ENCODE measurements around the gene TSC2. TPM values are rescaled to one million over a fixed set of nuclear protein-coding genes. Genes with fewer than 3 reads are reported as not detected.
"Not testable (repeated sequence)": the region's sequence is repeated elsewhere in the genome, so short reads cannot be mapped to it uniquely, and the experiment has no call there.

TSC2 gene
- polyA plus RNA-seq, 3 donors = 11.7 to 95.1 (median 20.8) TPM

DNA sequence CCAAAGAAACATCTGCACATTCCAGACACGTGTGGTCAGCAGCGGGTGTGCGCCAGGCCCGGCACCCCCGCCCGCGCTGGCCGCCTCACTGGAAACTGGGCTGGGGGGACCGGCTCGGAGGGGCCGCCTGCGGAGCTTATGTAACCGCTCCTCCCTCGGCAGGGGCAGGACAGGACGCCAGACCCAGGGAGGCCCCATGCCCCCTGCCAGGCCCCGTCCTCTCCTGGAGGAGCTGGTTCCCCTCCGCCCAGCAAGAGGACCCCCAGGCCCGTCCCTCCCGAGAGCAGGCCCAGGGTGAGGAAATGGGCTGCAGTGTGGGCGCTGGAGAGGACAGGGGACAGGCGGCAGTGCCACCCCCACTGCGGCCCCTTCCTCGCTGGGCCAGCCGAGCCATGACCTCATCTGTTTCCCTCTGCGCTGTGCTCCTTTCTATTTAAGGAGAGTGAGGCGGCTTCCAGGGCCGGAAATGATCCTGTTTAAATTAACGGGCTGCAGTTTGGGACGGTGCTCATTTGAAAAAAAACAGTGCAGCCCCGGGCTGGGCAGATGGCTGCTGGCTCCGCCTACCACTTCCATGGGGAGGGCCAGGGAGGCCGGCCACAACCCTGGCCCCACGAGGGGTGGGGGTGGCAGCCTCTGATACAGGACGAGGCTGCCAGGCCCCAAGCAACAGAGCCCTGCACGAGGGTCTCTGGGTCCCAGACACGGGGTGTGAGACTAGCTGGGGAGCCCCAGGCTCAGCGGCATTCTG is 77.1 kb downstream of the TSC2 start:
- H3K4me1 Mint-ChIP-seq = peaks cover 30% of the 10 kb centered on the region
- peaks cover 26 to 27% of the 10 kb centered on the region in 2 donors for H3K4me1 ChIP-seq (ENCODE audit: control insufficient read depth in 1 of 2, insufficient read depth in 2 of 2, low read length in 2 of 2)
- H2AFZ ChIP-seq (ENCODE audit: insufficient read depth, low read depth, low read length, poor library complexity, severe bottlenecking); H3K79me2 ChIP-seq (ENCODE audit: insufficient read depth, low read length); H3K9me3 Mint-ChIP-seq; H3K27ac ChIP-seq (ENCODE audit: low read depth in 1 of 2, low read length in 2 of 2); H3K27ac Mint-ChIP-seq; H3K27me3 ChIP-seq (ENCODE audit: control insufficient read depth in 2 of 2, insufficient read depth in 2 of 2, low read length in 2 of 2); H3K36me3 Mint-ChIP-seq; intact Hi-C loops (cut with micrococcal nuclease); DNase-seq; H3K36me3 ChIP-seq (replicated peaks in 1 of 2; ENCODE audit: control insufficient read depth in 1 of 2, insufficient read depth in 2 of 2, low read length in 2 of 2); H3K9me3 ChIP-seq (replicated peaks in 1 of 2; ENCODE audit: control insufficient read depth in 1 of 2, insufficient read depth in 1 of 2, low read length in 2 of 2): not testable (repeated sequence)
- under 1% methylated on average over 23 of the region's 37 CpGs for WGBS (ENCODE audit: insufficient coverage)
- peaks cover 6 to 17% (median 7%) of the 10 kb centered on the region in 3 donors for H3K27me3 Mint-ChIP-seq (ENCODE audit: low read depth in 3 of 3)
- H3K4me3 Mint-ChIP-seq = peak overlapping the region; percentile 65 to 85
- peak overlapping the region in 1 of 3 experiments; percentile 42 for H3K4me3 ChIP-seq (replicated peaks in 1 of 3; ENCODE audit: low read depth in 2 of 3, low read length in 3 of 3)
- peaks cover 38% of the 10 kb centered on the region for H4K20me1 ChIP-seq (ENCODE audit: insufficient read depth, low read length)
- H3K4me2 ChIP-seq (replicated peaks; ENCODE audit: extremely low read depth, low read length, poor library complexity, severe bottlenecking) = peak overlapping the region; percentile 39
- peak overlapping the region; percentile 27 for H3K9ac ChIP-seq (ENCODE audit: insufficient read depth, low read length, poor library complexity, severe bottlenecking)

DNA sequence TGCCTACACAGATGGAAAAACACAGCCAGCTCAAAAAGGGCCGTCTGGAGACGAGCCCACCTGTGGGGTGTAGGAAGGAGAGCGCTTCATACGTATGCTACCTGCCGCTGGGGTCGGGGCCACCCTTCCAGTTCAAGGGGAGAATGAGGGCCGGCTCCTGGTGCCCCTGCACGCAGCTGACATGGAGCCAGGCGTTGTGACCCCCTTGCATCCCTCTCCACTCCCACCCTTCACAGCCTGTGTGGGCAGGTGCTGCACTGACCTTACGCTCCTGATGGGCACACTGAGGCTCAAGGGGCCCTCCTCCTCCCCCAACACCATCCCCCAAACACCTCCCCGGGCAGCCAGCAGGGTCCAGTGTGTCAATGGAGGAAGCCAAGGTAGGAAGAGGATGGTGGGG is 77.8 kb downstream of the TSC2 start:
- Mint-ChIP-seq H3K27ac (peak overlapping the region in 1 of 7 donors; percentile 77), H3K4me1 (peaks cover 30% of the 10 kb centered on the region), H3K4me3 (peak overlapping the region; percentile 43 to 85), H3K27me3 (ENCODE audit: low read depth in 3 of 3) (peaks cover 5 to 17% (median 6%) of the 10 kb centered on the region in 3 donors)
- WGBS (ENCODE audit: insufficient coverage) = 63% methylated on average over 3 of the region's 11 CpGs
- intact Hi-C loops (cut with micrococcal nuclease); DNase-seq; H3K36me3 ChIP-seq (replicated peaks in 1 of 2; ENCODE audit: control insufficient read depth in 1 of 2, insufficient read depth in 2 of 2, low read length in 2 of 2); H2AFZ ChIP-seq (ENCODE audit: insufficient read depth, low read depth, low read length, poor library complexity, severe bottlenecking); H3K27ac ChIP-seq (ENCODE audit: low read depth in 1 of 2, low read length in 2 of 2); H3K9me3 Mint-ChIP-seq; H3K27me3 ChIP-seq (ENCODE audit: control insufficient read depth in 2 of 2, insufficient read depth in 2 of 2, low read length in 2 of 2); H3K9me3 ChIP-seq (replicated peaks in 1 of 2; ENCODE audit: control insufficient read depth in 1 of 2, insufficient read depth in 1 of 2, low read length in 2 of 2); H3K79me2 ChIP-seq (ENCODE audit: insufficient read depth, low read length); H3K36me3 Mint-ChIP-seq; H3K4me2 ChIP-seq (replicated peaks; ENCODE audit: extremely low read depth, low read length, poor library complexity, severe bottlenecking): not testable (repeated sequence)
- Histone ChIP-seq H3K4me3 (replicated peaks in 1 of 3; ENCODE audit: low read depth in 2 of 3, low read length in 3 of 3) (peak overlapping the region in 1 of 3 experiments; percentile 42), H3K4me1 (ENCODE audit: control insufficient read depth in 1 of 2, insufficient read depth in 2 of 2, low read length in 2 of 2) (peaks cover 26 to 27% of the 10 kb centered on the region in 2 donors), H3K9ac (ENCODE audit: insufficient read depth, low read length, poor library complexity, severe bottlenecking) (peak overlapping the region; percentile 27), H4K20me1 (ENCODE audit: insufficient read depth, low read length) (peaks cover 38% of the 10 kb centered on the region)

DNA sequence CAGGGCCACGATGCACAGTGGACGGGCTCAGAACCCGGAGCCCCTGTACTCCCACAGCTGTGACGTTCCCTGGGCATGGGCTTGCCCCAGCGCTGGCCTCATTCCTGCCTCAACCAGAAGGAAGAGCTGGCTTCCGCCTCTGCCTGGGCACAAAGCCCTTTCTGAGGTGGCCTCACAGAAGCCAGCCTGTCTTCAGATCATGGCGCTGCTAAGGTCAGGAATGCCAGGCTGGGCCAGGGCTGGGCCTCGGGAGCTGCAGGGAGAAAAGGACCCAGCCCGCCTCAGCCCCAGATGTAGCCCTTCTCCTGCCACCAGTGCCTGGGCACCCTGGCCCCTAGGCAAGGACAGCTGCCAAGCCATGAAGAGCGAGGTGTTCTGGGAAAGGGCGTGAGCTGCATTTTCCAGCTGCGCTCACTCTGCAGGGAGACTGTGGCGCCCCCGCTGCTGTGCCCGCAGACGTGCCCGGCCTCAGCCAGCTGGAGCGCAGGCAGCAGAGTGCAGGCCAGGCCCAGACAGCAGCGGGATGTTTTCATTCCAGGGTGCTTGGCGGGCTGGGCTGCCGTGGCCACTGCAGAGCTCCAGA is 78.5 kb downstream of the TSC2 start:
- H3K4me3 ChIP-seq (replicated peaks in 1 of 3; ENCODE audit: low read depth in 2 of 3, low read length in 3 of 3); H3K4me2 ChIP-seq (replicated peaks; ENCODE audit: extremely low read depth, low read length, poor library complexity, severe bottlenecking); H3K27ac Mint-ChIP-seq; H3K36me3 Mint-ChIP-seq; intact Hi-C loops (cut with micrococcal nuclease); H3K79me2 ChIP-seq (ENCODE audit: insufficient read depth, low read length); DNase-seq; H3K36me3 ChIP-seq (replicated peaks in 1 of 2; ENCODE audit: control insufficient read depth in 1 of 2, insufficient read depth in 2 of 2, low read length in 2 of 2); H3K9me3 Mint-ChIP-seq; H3K27ac ChIP-seq (ENCODE audit: low read depth in 1 of 2, low read length in 2 of 2); H3K9me3 ChIP-seq (replicated peaks in 1 of 2; ENCODE audit: control insufficient read depth in 1 of 2, insufficient read depth in 1 of 2, low read length in 2 of 2); H3K9ac ChIP-seq (ENCODE audit: insufficient read depth, low read length, poor library complexity, severe bottlenecking); H3K27me3 ChIP-seq (ENCODE audit: control insufficient read depth in 2 of 2, insufficient read depth in 2 of 2, low read length in 2 of 2); H2AFZ ChIP-seq (ENCODE audit: insufficient read depth, low read depth, low read length, poor library complexity, severe bottlenecking): not testable (repeated sequence)
- H3K27me3 Mint-ChIP-seq (ENCODE audit: low read depth in 3 of 3) = peaks cover 4 to 17% (median 6%) of the 10 kb centered on the region in 3 donors
- peaks cover 30% of the 10 kb centered on the region for H3K4me1 Mint-ChIP-seq
- Histone ChIP-seq H4K20me1 (ENCODE audit: insufficient read depth, low read length) (peaks cover 38% of the 10 kb centered on the region), H3K4me1 (ENCODE audit: control insufficient read depth in 1 of 2, insufficient read depth in 2 of 2, low read length in 2 of 2) (peaks cover 26 to 27% of the 10 kb centered on the region in 2 donors)
- WGBS (ENCODE audit: insufficient coverage) = 64% methylated on average over 15 of the region's 21 CpGs
- H3K4me3 Mint-ChIP-seq = peak overlapping the region in 1 of 2 donors; percentile 39

DNA sequence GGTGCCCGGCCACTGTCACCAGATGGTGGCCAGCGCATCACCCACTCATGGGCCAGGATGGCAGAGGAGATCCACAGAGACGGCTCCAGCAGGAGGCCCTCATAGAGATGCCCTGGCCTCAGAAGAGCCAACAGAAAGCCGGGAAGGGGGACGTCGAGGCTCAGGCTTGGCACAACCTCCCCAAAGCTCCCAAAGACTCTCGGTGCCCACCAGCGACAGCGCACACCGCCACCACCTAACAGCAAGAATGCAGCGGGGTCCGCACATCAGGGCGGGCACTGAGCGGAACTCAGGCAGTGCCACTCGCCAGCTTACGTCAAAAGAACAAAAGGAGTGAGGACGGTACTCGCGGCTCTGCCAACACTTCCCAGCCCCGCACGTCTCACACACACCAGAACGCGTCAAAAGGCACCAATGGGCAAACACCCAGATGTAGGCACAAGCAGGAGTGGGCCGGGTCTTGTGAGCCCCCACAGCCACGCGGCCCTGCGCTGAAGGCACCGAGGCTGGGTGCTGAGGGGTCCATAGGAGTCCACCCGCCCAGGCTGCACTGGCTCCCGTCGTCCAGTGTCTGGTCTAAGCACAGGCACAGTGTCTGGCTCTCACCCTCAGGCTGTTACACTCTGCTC is 79.3 kb downstream of the TSC2 start:
- Histone ChIP-seq H4K20me1 (ENCODE audit: insufficient read depth, low read length) (peaks cover 38% of the 10 kb centered on the region), H3K4me1 (ENCODE audit: control insufficient read depth in 1 of 2, insufficient read depth in 2 of 2, low read length in 2 of 2) (peaks cover 26 to 27% of the 10 kb centered on the region in 2 donors)
- WGBS (ENCODE audit: insufficient coverage) = 94% methylated on average over 23 of the region's 31 CpGs
- H3K4me1 Mint-ChIP-seq = peaks cover 30% of the 10 kb centered on the region
- H3K9ac ChIP-seq (ENCODE audit: insufficient read depth, low read length, poor library complexity, severe bottlenecking); H3K9me3 Mint-ChIP-seq; H3K27ac ChIP-seq (ENCODE audit: low read depth in 1 of 2, low read length in 2 of 2); H2AFZ ChIP-seq (ENCODE audit: insufficient read depth, low read depth, low read length, poor library complexity, severe bottlenecking); H3K4me2 ChIP-seq (replicated peaks; ENCODE audit: extremely low read depth, low read length, poor library complexity, severe bottlenecking); intact Hi-C loops (cut with micrococcal nuclease); H3K36me3 Mint-ChIP-seq; H3K4me3 ChIP-seq (replicated peaks in 1 of 3; ENCODE audit: low read depth in 2 of 3, low read length in 3 of 3); H3K27me3 ChIP-seq (ENCODE audit: control insufficient read depth in 2 of 2, insufficient read depth in 2 of 2, low read length in 2 of 2); H3K4me3 Mint-ChIP-seq; DNase-seq; H3K79me2 ChIP-seq (ENCODE audit: insufficient read depth, low read length); H3K36me3 ChIP-seq (replicated peaks in 1 of 2; ENCODE audit: control insufficient read depth in 1 of 2, insufficient read depth in 2 of 2, low read length in 2 of 2); H3K9me3 ChIP-seq (replicated peaks in 1 of 2; ENCODE audit: control insufficient read depth in 1 of 2, insufficient read depth in 1 of 2, low read length in 2 of 2): not testable (repeated sequence)
- peak overlapping the region in 1 of 7 donors; percentile 54 for H3K27ac Mint-ChIP-seq
- H3K27me3 Mint-ChIP-seq (ENCODE audit: low read depth in 3 of 3) = peaks cover 4 to 17% (median 6%) of the 10 kb centered on the region in 3 donors

Measured in CD14-positive monocyte (primary cell).